ENCODE data around the gene NUCKS1.

DNA sequence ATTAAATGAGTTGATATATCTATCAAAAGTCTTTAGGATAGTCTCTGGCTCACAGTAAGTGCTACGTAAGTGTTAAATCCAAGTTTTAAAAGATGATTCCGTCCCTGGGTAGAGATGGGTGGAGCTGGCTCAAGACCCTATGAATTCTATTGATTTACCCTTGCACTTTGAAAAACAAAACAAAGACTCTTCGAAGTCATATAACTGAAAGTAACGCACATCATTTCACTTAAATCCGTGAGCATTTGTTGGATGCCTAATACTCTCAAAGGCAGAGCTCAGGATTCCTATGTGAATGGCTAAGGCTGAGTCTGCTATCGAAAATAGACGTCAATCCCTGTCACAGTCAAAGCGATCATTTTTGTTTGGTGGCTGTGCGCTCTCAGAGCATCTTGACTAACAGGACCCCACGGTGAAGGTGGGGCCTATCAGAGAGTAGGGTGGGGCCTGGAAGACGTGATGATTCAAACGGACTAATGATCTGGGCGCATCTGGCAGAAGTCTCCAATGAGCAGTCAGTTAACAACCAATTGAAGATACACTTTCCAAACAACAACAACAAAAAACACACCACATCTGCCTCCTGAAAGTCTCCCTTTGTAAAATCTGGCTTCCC, 1.2 kb upstream of the NUCKS1 start:
- no peak for TF ChIP-seq SP1 (IDR thresholded peaks at IDR 0.05)
- TF ChIP-seq, protein P1, sequence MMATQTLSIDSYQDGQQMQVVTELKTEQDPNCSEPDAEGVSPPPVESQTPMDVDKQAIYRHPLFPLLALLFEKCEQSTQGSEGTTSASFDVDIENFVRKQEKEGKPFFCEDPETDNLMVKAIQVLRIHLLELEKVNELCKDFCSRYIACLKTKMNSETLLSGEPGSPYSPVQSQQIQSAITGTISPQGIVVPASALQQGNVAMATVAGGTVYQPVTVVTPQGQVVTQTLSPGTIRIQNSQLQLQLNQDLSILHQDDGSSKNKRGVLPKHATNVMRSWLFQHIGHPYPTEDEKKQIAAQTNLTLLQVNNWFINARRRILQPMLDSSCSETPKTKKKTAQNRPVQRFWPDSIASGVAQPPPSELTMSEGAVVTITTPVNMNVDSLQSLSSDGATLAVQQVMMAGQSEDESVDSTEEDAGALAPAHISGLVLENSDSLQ (IDR thresholded peaks at IDR 0.05): no peak
- no peak for TF ChIP-seq FOXK2 (IDR thresholded peaks at IDR 0.05)
- TF ChIP-seq NFRKB (IDR thresholded peaks at IDR 0.05): no peak
- no peak for TF ChIP-seq TARDBP (IDR thresholded peaks at IDR 0.05)
- TF ChIP-seq ZNF384 (IDR thresholded peaks at IDR 0.05): no peak
- TF ChIP-seq SUZ12 (IDR thresholded peaks at IDR 0.05): no peak
- TF ChIP-seq FOXM1 (IDR thresholded peaks at IDR 0.05; ENCODE audit: borderline replicate concordance): peak; percentile 74
- TF ChIP-seq FOXA1 (IDR thresholded peaks at IDR 0.05): no peak

All from HEK293T (cell line).